Dedifferentiated amniotic fluid mesenchymal stem cell (primary cell): ENCODE data around the gene DHX15.

Experiments
- DNase-seq: peaks from one replicate; pipeline ENCODE4 v3.0.0-alpha.2; 2016; ENCODE audit errors: extremely low spot score

DHX15 gene

GRCh38 chr4:24582235-24582832, 2.0 kb downstream of the DHX15 start:
- no peak for DNase-seq

GRCh38 chr4:24578364-24578763, 6.0 kb downstream of the DHX15 start:
- DNase-seq: no peak

- no peak for DNase-seq
Observed at GRCh38 chr4:24576276-24576675, 8.1 kb downstream of the DHX15 start.

GRCh38 chr4:24574236-24574635, 10.1 kb downstream of the DHX15 start:
- no peak for DNase-seq

GRCh38 chr4:24573582-24573981, 10.8 kb downstream of the DHX15 start:
- no peak for DNase-seq

- DNase-seq: no peak
Observed at GRCh38 chr4:24570574-24571236, 13.6 kb downstream of the DHX15 start.

- DNase-seq: no peak
Observed at GRCh38 chr4:24570172-24570571, 14.2 kb downstream of the DHX15 start.

- no peak for DNase-seq
Observed at GRCh38 chr4:24569662-24570061, 14.7 kb downstream of the DHX15 start.

GRCh38 chr4:24568425-24568824, 15.9 kb downstream of the DHX15 start:
- no peak for DNase-seq

GRCh38 chr4:24565054-24565453, 19.3 kb downstream of the DHX15 start:
- DNase-seq: no peak

- no peak for DNase-seq
Observed at GRCh38 chr4:24564488-24564887, 19.9 kb downstream of the DHX15 start.

- no peak for DNase-seq
Observed at GRCh38 chr4:24561438-24562139, 22.8 kb downstream of the DHX15 start.

- no peak for DNase-seq
Observed at GRCh38 chr4:24560868-24561368, 23.4 kb downstream of the DHX15 start.

GRCh38 chr4:24559889-24560288, 24.5 kb downstream of the DHX15 start:
- DNase-seq: no peak

- no peak for DNase-seq
Observed at GRCh38 chr4:24559032-24559821, 25.1 kb downstream of the DHX15 start.

GRCh38 chr4:24557026-24558025, 27.0 kb downstream of the DHX15 start:
- peak; percentile 53 for DNase-seq

GRCh38 chr4:24551492-24552289, 32.7 kb downstream of the DHX15 start:
- DNase-seq: no peak

- no peak for DNase-seq
Observed at GRCh38 chr4:24550441-24551175, 33.7 kb downstream of the DHX15 start.

- DNase-seq: no peak
Observed at GRCh38 chr4:24547979-24548378, 36.4 kb downstream of the DHX15 start.
